NAMALWA (cell line): ENCODE measurements around the gene PRELP.
"Not testable (repeated sequence)": the region's sequence is repeated elsewhere in the genome, so short reads cannot be mapped to it uniquely, and the experiment has no call there.

ENCODE experiments used
- DNase-seq: peaks from one replicate; pipeline ENCODE4 v3.0.0-alpha.2; 2015; ENCODE audit warnings: low spot score

Gene PRELP

GRCh38 chr1:203453616-203454015 lies 22.0 kb upstream of the PRELP start:
- no peak for DNase-seq

- no peak for DNase-seq
Measured at GRCh38 chr1:203454986-203455471, 20.6 kb upstream of the PRELP start.

DNA sequence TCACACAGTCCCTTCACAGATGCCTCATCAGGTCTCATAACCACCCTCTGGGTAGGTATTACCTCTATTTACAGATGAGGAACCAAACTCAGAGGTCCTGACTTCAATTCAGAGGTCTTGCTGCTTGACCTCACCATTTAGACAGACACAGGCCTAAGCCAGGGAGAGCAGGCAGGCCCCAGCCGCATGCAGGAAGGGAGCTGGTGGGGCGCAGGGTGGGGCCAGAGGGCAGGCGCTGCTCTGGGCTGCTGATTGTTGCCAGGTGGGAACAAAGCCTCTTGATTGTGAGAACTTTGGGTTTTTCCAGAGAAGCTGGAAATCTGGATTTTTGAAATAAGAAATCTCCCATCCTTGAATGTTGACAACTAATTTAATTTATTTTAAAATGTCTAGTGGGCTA lies 19.9 kb upstream of the PRELP start:
- DNase-seq = no peak

- no peak for DNase-seq
Measured at GRCh38 chr1:203456577-203456976, 19.0 kb upstream of the PRELP start.

GRCh38 chr1:203458078-203458477 lies 17.5 kb upstream of the PRELP start:
- DNase-seq = no peak

DNA sequence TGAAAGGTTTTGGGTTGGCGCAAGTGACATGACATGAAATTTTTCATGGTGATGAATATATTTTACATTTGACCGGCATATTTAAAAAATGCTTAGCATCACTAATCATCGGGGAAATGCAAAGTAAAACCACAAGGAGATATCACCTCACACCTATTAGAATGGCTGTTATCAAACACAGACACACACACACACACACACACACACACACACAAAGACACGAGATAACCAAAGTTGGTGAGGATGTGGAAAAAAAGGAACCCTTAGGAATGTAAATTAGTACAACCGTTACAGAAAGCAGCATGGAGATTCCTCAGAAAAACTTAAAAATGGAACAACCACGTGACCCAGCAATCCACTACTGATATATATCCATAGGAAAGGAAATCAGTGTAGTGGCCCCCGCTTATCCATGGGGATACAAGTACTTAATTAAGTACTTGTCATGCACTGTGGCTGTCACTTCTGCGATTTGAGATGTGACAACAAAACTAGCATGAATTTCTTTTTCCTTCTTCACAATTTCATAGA lies 15.9 kb upstream of the PRELP start:
- no peak for DNase-seq

DNA sequence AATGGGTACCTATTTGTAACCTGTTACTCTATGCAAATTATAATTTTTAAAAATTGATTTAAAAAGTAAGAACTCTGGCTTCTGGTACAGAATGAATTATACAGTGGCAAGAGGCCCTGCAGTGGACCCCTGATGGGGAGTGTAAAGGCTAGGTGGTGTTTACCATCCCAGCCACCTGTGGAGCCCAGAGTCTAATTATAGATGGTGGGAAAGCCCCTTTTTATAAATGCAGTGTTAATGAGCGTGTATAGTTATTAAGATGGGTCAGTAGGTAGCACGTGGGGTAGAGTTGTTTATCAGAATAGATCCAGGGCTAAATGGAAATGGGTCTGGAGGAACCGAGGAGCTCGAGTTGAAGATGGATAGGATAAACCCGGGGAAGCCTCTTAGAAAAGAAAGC lies 13.9 kb upstream of the PRELP start:
- peak; percentile 90 for DNase-seq

DNA sequence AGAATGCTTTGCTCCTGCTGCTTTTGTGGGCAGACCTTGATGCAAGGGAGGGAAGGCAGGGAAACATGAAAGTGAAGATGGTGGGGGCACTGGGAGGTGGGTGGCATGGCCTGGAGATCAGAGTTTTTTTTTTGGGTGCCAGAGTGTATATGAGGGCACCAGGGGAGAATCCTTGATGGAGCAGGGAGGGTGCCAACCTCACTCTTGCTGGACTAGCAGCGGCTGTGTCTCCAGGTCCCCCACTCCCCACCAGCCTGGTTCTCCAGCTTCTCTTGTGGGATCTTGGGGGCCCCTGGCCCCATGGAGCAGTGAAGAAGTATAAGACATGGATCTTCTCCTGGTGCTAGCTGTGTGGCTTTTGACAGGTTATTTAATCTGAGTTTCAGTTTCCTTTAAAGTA lies 13.5 kb upstream of the PRELP start:
- DNase-seq = no peak

DNA sequence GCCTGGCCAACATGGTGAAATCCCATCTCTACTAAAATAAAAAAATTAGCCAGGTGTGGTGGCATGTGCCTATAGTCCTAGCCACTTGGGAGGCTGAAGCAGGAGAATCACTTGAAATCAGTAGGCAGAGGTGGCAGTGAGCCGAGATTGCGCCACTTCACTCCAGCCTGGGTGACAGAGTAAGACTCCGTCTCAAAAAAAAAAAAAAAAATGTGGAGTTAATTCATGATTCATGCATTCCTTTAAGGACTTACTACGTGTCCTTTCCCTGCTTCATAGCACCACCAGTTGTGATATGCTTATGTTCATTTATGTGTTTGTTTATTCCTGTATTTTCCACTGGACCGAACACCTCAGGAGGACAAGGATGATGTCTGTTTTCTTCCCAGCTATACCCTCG lies 12.7 kb upstream of the PRELP start:
- DNase-seq = no peak

GRCh38 chr1:203463469-203464062 lies 12.0 kb upstream of the PRELP start:
- DNase-seq = peak; percentile 42

DNA sequence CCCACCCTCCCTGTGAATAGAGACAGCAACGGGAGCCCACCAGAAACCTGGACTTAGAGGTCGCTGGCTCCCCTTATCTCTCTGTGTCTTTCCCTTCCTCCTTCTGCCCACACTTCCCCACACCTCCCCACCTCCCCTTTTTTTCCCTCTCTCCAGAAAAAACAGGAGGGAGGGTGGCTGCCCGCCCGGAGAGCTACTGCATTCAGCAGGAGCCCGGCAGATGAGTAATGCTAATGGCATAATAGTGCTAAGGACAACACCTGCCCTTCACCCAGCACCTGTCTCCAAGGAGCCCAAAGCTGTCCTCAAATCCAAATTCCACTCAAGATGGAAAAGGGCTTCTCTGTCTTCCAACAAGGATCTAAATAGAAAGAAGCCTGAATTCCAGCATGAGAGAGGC lies 11.4 kb upstream of the PRELP start:
- DNase-seq = no peak

DNA sequence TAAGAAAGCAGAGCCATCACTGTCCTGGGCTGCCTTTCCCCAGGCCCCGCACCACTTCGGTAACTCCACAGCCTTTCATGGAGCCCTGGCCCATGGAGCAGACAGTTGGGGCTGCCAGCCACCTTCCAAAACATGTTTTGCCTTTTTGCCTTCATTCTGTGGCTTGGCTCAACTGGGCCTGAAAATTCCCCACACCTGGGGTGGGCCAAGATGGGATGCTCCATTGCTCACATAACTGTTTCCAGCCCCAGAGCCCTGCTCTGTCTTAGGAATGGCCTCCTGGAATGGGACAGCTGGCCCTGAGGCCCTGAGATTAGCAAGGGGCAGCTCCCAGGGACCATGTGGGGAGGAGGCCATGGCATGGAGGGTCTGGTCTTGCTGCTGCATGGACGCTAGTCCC lies 10.9 kb upstream of the PRELP start:
- no peak for DNase-seq

GRCh38 chr1:203465146-203465798 lies 10.3 kb upstream of the PRELP start:
- DNase-seq = no peak

- no peak for DNase-seq
Measured at GRCh38 chr1:203465948-203466347, 9.7 kb upstream of the PRELP start.

GRCh38 chr1:203466906-203467549 lies 8.6 kb upstream of the PRELP start:
- not testable (repeated sequence) for DNase-seq

GRCh38 chr1:203467550-203467921 lies 8.1 kb upstream of the PRELP start:
- no peak for DNase-seq

DNA sequence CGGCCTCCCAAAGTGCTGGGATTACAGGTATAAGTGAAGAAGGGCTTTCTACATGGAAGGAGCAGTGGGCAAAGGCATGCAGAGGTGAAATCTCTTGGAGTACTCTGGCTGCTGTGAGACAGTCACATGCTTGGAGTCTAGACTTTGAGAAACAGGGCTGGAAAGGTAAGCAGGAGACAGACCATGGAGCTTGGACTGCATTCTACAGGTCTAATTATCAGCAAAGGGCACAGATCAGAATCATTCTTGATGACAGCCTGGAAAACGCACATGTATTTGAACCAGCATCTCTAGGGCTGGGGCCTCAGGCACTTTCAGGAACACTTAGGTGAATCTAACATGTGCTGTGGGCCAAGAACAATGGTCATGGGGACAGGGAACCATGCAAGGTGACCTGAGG lies 7.3 kb upstream of the PRELP start:
- DNase-seq = no peak

GRCh38 chr1:203470240-203470639 lies 5.4 kb upstream of the PRELP start:
- DNase-seq = no peak

DNA sequence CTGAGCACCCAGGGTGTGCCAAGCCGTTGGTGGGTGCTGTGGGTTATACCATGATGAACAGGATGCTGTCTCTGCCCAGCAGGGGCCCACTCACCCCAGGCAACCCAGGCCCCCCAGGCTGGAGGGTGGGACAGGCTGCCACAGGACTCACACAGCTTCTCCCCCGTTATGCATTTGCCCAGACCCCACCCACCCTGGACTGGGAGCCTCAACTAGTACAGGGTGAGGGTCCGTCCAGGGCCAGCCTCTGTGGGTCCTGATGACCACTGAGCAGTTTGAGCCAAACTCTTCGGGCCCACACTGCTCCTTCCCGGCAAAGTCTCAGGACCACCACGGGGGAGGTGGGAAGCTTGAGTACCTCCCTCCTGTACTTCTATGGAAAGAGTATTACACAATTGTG lies 3.8 kb upstream of the PRELP start:
- no peak for DNase-seq

- no peak for DNase-seq
Measured at GRCh38 chr1:203473281-203473680, 2.3 kb upstream of the PRELP start.

DNA sequence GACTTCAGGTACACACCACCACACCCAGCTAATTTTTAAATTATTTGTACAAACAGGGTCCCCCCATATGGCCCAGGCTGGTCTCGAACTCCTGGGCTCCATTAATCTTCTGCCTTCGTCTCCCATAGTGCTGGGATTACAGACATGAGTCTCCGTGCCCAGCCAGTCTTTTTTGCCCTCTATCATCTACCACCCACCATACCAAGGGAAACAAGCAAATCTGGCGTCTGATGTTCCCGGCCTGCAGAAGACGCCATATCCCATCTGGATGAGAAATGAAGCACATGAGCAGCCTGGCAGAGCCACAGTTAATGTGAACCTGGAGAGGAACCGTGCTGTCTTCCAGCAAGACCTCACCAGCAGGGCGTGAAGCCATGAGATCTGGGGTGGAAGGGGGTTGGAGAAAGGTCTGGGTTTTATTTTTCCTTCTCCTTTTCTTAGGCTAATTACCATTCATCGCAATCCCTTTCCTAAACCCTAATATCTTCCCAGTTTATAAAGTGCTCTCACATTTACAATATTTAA lies 1.8 kb upstream of the PRELP start:
- DNase-seq = no peak

- DNase-seq = no peak
Measured at GRCh38 chr1:203476216-203476814, 709 bp downstream of the PRELP start.

GRCh38 chr1:203477748-203478147 lies 2.1 kb downstream of the PRELP start:
- DNase-seq = no peak
